ENCODE data around the gene SFXN1.

- TF ChIP-seq CTCF (IDR thresholded peaks at IDR 0.05): no peak
- TF ChIP-seq POLR2AphosphoS5 (IDR thresholded peaks at IDR 0.05): no peak
These were observed 6.7 kb upstream of the SFXN1 start for GRCh38 chr5:175471628-175472027.
